ENCODE results near the gene IFT122. TPM values are rescaled to one million over a fixed set of nuclear protein-coding genes. Genes with fewer than 3 reads are reported as not detected.

The IFT122 gene
- total RNA-seq, 1 experiment from 2014 or later, result 30.0 TPM

- Mint-ChIP-seq H3K4me1 (ENCODE audit: low read depth, unreplicated experiment) (peaks cover 8% of the 10 kb centered on the region), H3K36me3 (ENCODE audit: insufficient read depth, unreplicated experiment) (no peaks in the 10 kb centered on the region), H3K27ac (ENCODE audit: unreplicated experiment) (no peak overlapping the region), H3K27me3 (ENCODE audit: insufficient read depth, unreplicated experiment) (no peaks in the 10 kb centered on the region), H3K9me3 (ENCODE audit: unreplicated experiment) (no peaks in the 10 kb centered on the region), H3K4me3 (ENCODE audit: unreplicated experiment) (no peak overlapping the region)
- no TSS peak for BruUV-seq (replicated peaks)
- Histone ChIP-seq H3K9me3 (no peaks in the 10 kb centered on the region), H3K27me3 (replicated peaks; ENCODE audit: control insufficient read depth, insufficient read depth, low read length) (no peaks in the 10 kb centered on the region), H3K36me3 (ENCODE audit: control insufficient read depth, insufficient read depth, low read length) (no peaks in the 10 kb centered on the region), H3K4me3 (ENCODE audit: low read depth, low read length) (no peak overlapping the region), H3K4me1 (no peaks in the 10 kb centered on the region; the same call in 1 of the 2 replicates)
- no peak for DNase-seq
- ChIA-PET CTCF (no interaction called here), POLR2A (interaction anchor here (0.6 kb wide), 1 partner anchor 38 kb away, joined by 3 read pairs; no protein-coding TSS in a partner anchor)
- TF ChIP-seq CTCF (IDR thresholded peaks at IDR 0.05; ENCODE audit: insufficient read depth in 1 of 2, low read depth in 1 of 2, low read length in 1 of 2, severe bottlenecking in 1 of 2, unreplicated experiment in 1 of 2), result no peak
- intact Hi-C loops (cut with micrococcal nuclease; ENCODE audit: unreplicated experiment), result no loop called here
These were observed 121.7 kb downstream of the IFT122 start for GRCh38 chr3:129561619-129562248.

GRCh38 chr3:129562803-129563202 lies 122.8 kb downstream of the IFT122 start:
- no peaks in the 10 kb centered on the region for H3K9me3 Mint-ChIP-seq (ENCODE audit: unreplicated experiment)
- no peak for DNase-seq
- H3K27ac Mint-ChIP-seq (ENCODE audit: unreplicated experiment), result no peak overlapping the region
- H3K4me1 ChIP-seq, result no peaks in the 10 kb centered on the region; the same call in 1 of the 2 replicates
- ChIA-PET POLR2A (no interaction called here), CTCF (no interaction called here)
- H3K27me3 ChIP-seq (replicated peaks; ENCODE audit: control insufficient read depth, insufficient read depth, low read length), result no peaks in the 10 kb centered on the region
- H3K36me3 ChIP-seq (ENCODE audit: control insufficient read depth, insufficient read depth, low read length), result no peaks in the 10 kb centered on the region
- no peaks in the 10 kb centered on the region for H3K36me3 Mint-ChIP-seq (ENCODE audit: insufficient read depth, unreplicated experiment)
- intact Hi-C loops (cut with micrococcal nuclease; ENCODE audit: unreplicated experiment), result no loop called here
- H3K4me1 Mint-ChIP-seq (ENCODE audit: low read depth, unreplicated experiment), result peaks cover 8% of the 10 kb centered on the region
- no peak overlapping the region for H3K4me3 ChIP-seq (ENCODE audit: low read depth, low read length)
- no peaks in the 10 kb centered on the region for H3K27me3 Mint-ChIP-seq (ENCODE audit: insufficient read depth, unreplicated experiment)
- BruUV-seq (replicated peaks), result no TSS peak
- H3K9me3 ChIP-seq, result no peaks in the 10 kb centered on the region
- TF ChIP-seq CTCF (IDR thresholded peaks at IDR 0.05; ENCODE audit: insufficient read depth in 1 of 2, low read depth in 1 of 2, low read length in 1 of 2, severe bottlenecking in 1 of 2, unreplicated experiment in 1 of 2), result no peak
- H3K4me3 Mint-ChIP-seq (ENCODE audit: unreplicated experiment), result no peak overlapping the region

- Histone ChIP-seq H3K36me3 (ENCODE audit: control insufficient read depth, insufficient read depth, low read length) (no peaks in the 10 kb centered on the region), H3K9me3 (no peaks in the 10 kb centered on the region), H3K27me3 (replicated peaks; ENCODE audit: control insufficient read depth, insufficient read depth, low read length) (no peaks in the 10 kb centered on the region), H3K4me1 (no peaks in the 10 kb centered on the region; the same call in 1 of the 2 replicates), H3K4me3 (ENCODE audit: low read depth, low read length) (no peak overlapping the region)
- no peaks in the 10 kb centered on the region for H3K36me3 Mint-ChIP-seq (ENCODE audit: insufficient read depth, unreplicated experiment)
- no peaks in the 10 kb centered on the region for H3K9me3 Mint-ChIP-seq (ENCODE audit: unreplicated experiment)
- ChIA-PET CTCF (no interaction called here), POLR2A (no interaction called here)
- intact Hi-C loops (cut with micrococcal nuclease; ENCODE audit: unreplicated experiment), result no loop called here
- H3K27me3 Mint-ChIP-seq (ENCODE audit: insufficient read depth, unreplicated experiment), result no peaks in the 10 kb centered on the region
- H3K4me1 Mint-ChIP-seq (ENCODE audit: low read depth, unreplicated experiment), result peaks cover 8% of the 10 kb centered on the region
- no peak for DNase-seq
- no peak overlapping the region for H3K27ac Mint-ChIP-seq (ENCODE audit: unreplicated experiment)
- H3K4me3 Mint-ChIP-seq (ENCODE audit: unreplicated experiment), result no peak overlapping the region
- TF ChIP-seq CTCF (IDR thresholded peaks at IDR 0.05; ENCODE audit: insufficient read depth in 1 of 2, low read depth in 1 of 2, low read length in 1 of 2, severe bottlenecking in 1 of 2, unreplicated experiment in 1 of 2), result no peak
- BruUV-seq (replicated peaks), result no TSS peak
These were observed 123.3 kb downstream of the IFT122 start for GRCh38 chr3:129563332-129563731.
